GM12878 (cell line): ENCODE data around the gene RRAS. TPM values are rescaled to one million over a fixed set of nuclear protein-coding genes. Genes with fewer than 3 reads are reported as not detected.

ENCODE experiments used
- ATAC-seq: fragments of 200-7000 bp; cut with Tn5 transposase; 3 replicates; pipeline ENCODE4 v1.9.1; 2020; ENCODE audit warnings: mild to moderate bottlenecking, moderate library complexity
- BruUV-seq: library from RNA; stranded (reverse); fragments of 400-500 nt; replicated peaks from 2 replicates; lab custom pipeline; 2021; lab: Mats Ljungman, UMichigan
- CTCF ChIA-PET: fragments of 300-600 bp; sonication (Branson Sonifier 250); formaldehyde crosslinking; extraction: SDS; loops from one replicate; lab custom pipeline; 2021; ENCODE audit warnings: inconsistent platforms; lab: Yijun Ruan, JAX
- POLR2A ChIA-PET: fragments of 350-600 bp; formaldehyde crosslinking; extraction: SDS; loops from one replicate; lab custom pipeline; 2021; ENCODE audit warnings: inconsistent platforms; lab: Charles Lee
- RAD21 ChIA-PET: fragments of 300-600 bp; sonication (Branson Sonifier 250); formaldehyde crosslinking; loops from one replicate; lab custom pipeline; 2023; ENCODE audit warnings: antibody characterized with exemption; ENCODE audit not compliant: unreplicated experiment; lab: Charles Lee
- SMC1A ChIA-PET: fragments of 300-600 bp; sonication (Branson Sonifier 250); formaldehyde crosslinking; loops from one replicate; lab custom pipeline; 2023; ENCODE audit not compliant: unreplicated experiment, uncharacterized antibody; lab: Charles Lee
- DNase-seq: peaks from one replicate; pipeline ENCODE4 v3.0.0-alpha.2; 2011; ENCODE audit warnings: low read depth, low spot score
- FAIRE-seq: peaks from 3 replicates; lab custom pipeline; 2011; peaks lifted over from hg19 to GRCh38; lab: Jason Lieb, UNC
- H2AFZ ChIP-seq: 2 replicates; pipeline ENCODE4 v1.6.0; 2011; ENCODE audit warnings: low read depth, low read length, control low read depth; ENCODE audit not compliant: control insufficient read depth
- H3K27ac ChIP-seq: 2 replicates; pipeline ENCODE4 v1.5.1; 2011; ENCODE audit warnings: control low read depth; ENCODE audit not compliant: control insufficient read depth, insufficient read depth
- H3K27me3 ChIP-seq, 2 experiments: replicated peaks in 1 of 2; 2 replicates each; pipeline versions ENCODE4 v1.6.0 to v1.6.1; 2011; ENCODE audit warnings: low read length in 1 of 2; ENCODE audit not compliant: control insufficient read depth in 2 of 2, insufficient read depth in 2 of 2
- H3K36me3 ChIP-seq, 2 experiments: 2 replicates each; pipeline ENCODE4 v1.5.1; 2011; ENCODE audit warnings: low read length in 1 of 2; ENCODE audit not compliant: control insufficient read depth in 2 of 2, insufficient read depth in 2 of 2
- H3K4me1 ChIP-seq: 2 replicates; pipeline ENCODE4 v1.6.1; 2011; ENCODE audit warnings: mild to moderate bottlenecking, low read length, moderate library complexity, mixed read lengths; ENCODE audit not compliant: control insufficient read depth, insufficient read depth
- H3K4me2 ChIP-seq: 2 replicates; pipeline ENCODE4 v1.6.0; 2011; ENCODE audit warnings: control low read depth; ENCODE audit not compliant: control insufficient read depth, insufficient read depth
- H3K4me3 ChIP-seq: fragments of 200-600 bp; sonication (generic); 2 replicates; pipeline ENCODE4 v1.5.1; 2016
- H3K79me2 ChIP-seq: 2 replicates; pipeline ENCODE4 v1.6.0; 2011; ENCODE audit warnings: low read length; ENCODE audit not compliant: control insufficient read depth, insufficient read depth
- H3K9ac ChIP-seq: 2 replicates; pipeline ENCODE4 v1.8.0; 2011; ENCODE audit warnings: low read length, control low read depth, mixed read lengths; ENCODE audit not compliant: control insufficient read depth, insufficient read depth
- H3K9me3 ChIP-seq: replicated peaks from 3 replicates; pipeline ENCODE4 v1.5.1; 2011; ENCODE audit warnings: mild to moderate bottlenecking, low read length; ENCODE audit not compliant: control insufficient read depth, insufficient read depth
- H4K20me1 ChIP-seq: 2 replicates; pipeline ENCODE4 v1.6.0; 2011; ENCODE audit not compliant: control insufficient read depth, insufficient read depth
- CBX5 ChIP-seq: sonication (generic); IDR thresholded peaks from 2 replicates; pipeline ENCODE4 v1.6.1; 2016; ENCODE audit warnings: low read depth, moderate library complexity, mild to moderate bottlenecking, inconsistent platforms
- CHD1 ChIP-seq: IDR thresholded peaks from 2 replicates; pipeline ENCODE4 v1.6.1; 2012; ENCODE audit warnings: low read depth, low read length, improper control_type of control experiment
- ETV6 ChIP-seq, 2 experiments: fragments of 450-650 bp in 1 of 2; IDR thresholded peaks in 1 of 2; conservative IDR thresholded peaks in 1 of 2; 2 replicates each; pipeline ENCODE4 v1.6.1; 2014; ENCODE audit warnings: antibody characterized with exemption in 1 of 2, borderline replicate concordance in 1 of 2, low read depth in 1 of 2, mild to moderate bottlenecking in 1 of 2, moderate library complexity in 1 of 2
- FOS ChIP-seq: IDR thresholded peaks from 3 replicates; pipeline ENCODE4 v1.6.1; 2011; ENCODE audit warnings: borderline replicate concordance; ENCODE audit not compliant: insufficient read length; ENCODE audit errors: extremely low read depth
- HDGF ChIP-seq: fragments of 450-650 bp; IDR thresholded peaks from 2 replicates; pipeline ENCODE4 v1.6.1; 2016; ENCODE audit warnings: antibody characterized with exemption
- MTA3 ChIP-seq: IDR thresholded peaks from 2 replicates; pipeline ENCODE4 v1.6.1; 2012; ENCODE audit warnings: low read length, inconsistent platforms, borderline replicate concordance
- MXI1 ChIP-seq: fragments of 150-350 bp; IDR thresholded peaks from 2 replicates; pipeline ENCODE4 v1.6.1; 2011; ENCODE audit warnings: low read depth, mild to moderate bottlenecking, inconsistent platforms, low read length, improper control_type of control experiment
- NFYA ChIP-seq: IDR thresholded peaks from 2 replicates; pipeline ENCODE4 v1.6.1; 2011; ENCODE audit warnings: low read depth, mild to moderate bottlenecking, low read length, improper control_type of control experiment, borderline replicate concordance
- NFYB ChIP-seq: IDR thresholded peaks from 2 replicates; pipeline ENCODE4 v1.6.1; 2011; ENCODE audit warnings: low read depth, mild to moderate bottlenecking, low read length, improper control_type of control experiment, moderate library complexity; ENCODE audit not compliant: insufficient read depth
- POLR2AphosphoS2 ChIP-seq: IDR thresholded peaks from 2 replicates; pipeline ENCODE4 v1.6.1; 2011; ENCODE audit warnings: low read depth, mild to moderate bottlenecking, low read length, improper control_type of control experiment, moderate library complexity
- POU2F2 ChIP-seq: IDR thresholded peaks from 3 replicates; pipeline ENCODE4 v1.6.1; 2011; ENCODE audit warnings: low read depth, mild to moderate bottlenecking, low read length, borderline replicate concordance
- SKIL ChIP-seq: fragments of 450-650 bp; IDR thresholded peaks from 2 replicates; pipeline ENCODE4 v1.6.1; 2017; ENCODE audit warnings: mild to moderate bottlenecking, low read depth, inconsistent platforms; ENCODE audit not compliant: poor library complexity, severe bottlenecking
- SMAD1 ChIP-seq: fragments of 450-650 bp; IDR thresholded peaks from 2 replicates; pipeline ENCODE4 v1.6.1; 2018; ENCODE audit warnings: mild to moderate bottlenecking, low read depth; ENCODE audit not compliant: partially characterized antibody
- SMAD5 ChIP-seq: IDR thresholded peaks from 2 replicates; pipeline ENCODE4 v1.6.1; 2016; ENCODE audit warnings: antibody characterized with exemption, low read depth
- SMARCA5 ChIP-seq: fragments of 450-650 bp; IDR thresholded peaks from 2 replicates; pipeline ENCODE4 v1.6.1; 2017; ENCODE audit warnings: mild to moderate bottlenecking
- TCF3 ChIP-seq: IDR thresholded peaks from 2 replicates; pipeline ENCODE4 v1.6.1; 2012; ENCODE audit warnings: low read depth, mild to moderate bottlenecking, low read length, borderline replicate concordance; ENCODE audit not compliant: insufficient read depth
- ZNF207 ChIP-seq: fragments of 450-650 bp; IDR thresholded peaks from 2 replicates; pipeline ENCODE4 v1.6.1; 2014; ENCODE audit warnings: antibody characterized with exemption, mild to moderate bottlenecking, borderline replicate concordance
- WGBS: methylation state at CpG from one replicate; pipeline ENCODE4 v1.1.6; 2016; ENCODE audit warnings: low lambda C conversion rate; ENCODE audit not compliant: insufficient replicate concordance, insufficient coverage; ENCODE audit errors: missing lambda C conversion rate; 5-methylcytosine and 5-hydroxymethylcytosine counted together
- in situ Hi-C: fragments of 300-500 bp; cut with MboI; formaldehyde crosslinking; loops from 9 replicates; pipeline ENCODE4 v1.14.3; 2018; ENCODE audit warnings: mixed read lengths
- intact Hi-C: fragments of 100-400 bp; cut with micrococcal nuclease; formaldehyde crosslinking; loops from one replicate; pipeline ENCODE4 v1.14.2; 2022; ENCODE audit not compliant: unreplicated experiment
- polyA plus RNA-seq, 11 experiments: library from polyadenylated mRNA; depleted of rRNA in 4 of 11; unstranded in 6 of 11; stranded (reverse) in 5 of 11; fragments of >200 nt; fragmentation: Nextera tagmentation in 4 of 11; fragmentation: Illumina TruSeq in 1 of 11; extraction: Ambion mirVana in 4 of 11; extraction: Trizol in 1 of 11; gene quantifications; 1 replicate in 1 of 11; 2 replicates in 10 of 11; pipeline versions ENCODE4 v1.2.1 to v1.2.3, GENCODE V29; 2011 to 2016; ENCODE audit warnings: inconsistent platforms in 2 of 11, missing spikeins in 2 of 11, low read depth in 1 of 11
- total RNA-seq, 4 experiments: library from RNA; depleted of rRNA in 3 of 4; stranded (reverse); fragments of >200 nt in 3 of 4; fragmentation: Illumina TruSeq in 1 of 4; extraction: Trizol in 1 of 4; gene quantifications; 2 replicates each; pipeline versions ENCODE4 v1.2.1 to v1.2.3, GENCODE V29; 2013 to 2021

Gene RRAS
- total and polyA plus RNA-seq, 10 of the 15 experiments (the other 5 are each of a cell fraction or from before 2014, with no cell fraction given), result 0.24 to 5.8 (median 1.8) TPM

GRCh38 chr19:49596954-49597702 lies 42.8 kb downstream of the RRAS start (continued):
- no peak for TF ChIP-seq CBX5

- in situ Hi-C loops, result no loop called here
- POLR2A ChIA-PET, result interaction anchor here (0.8 kb wide), 1 partner anchor 38 kb away, joined by 3 read pairs; no protein-coding TSS in a partner anchor
- H3K79me2 ChIP-seq, result peaks cover 26% of the 10 kb centered on the region
- H3K9me3 ChIP-seq, result no peaks in the 10 kb centered on the region
- TF ChIP-seq NFYA (no peak), MTA3 (no peak), FOS (no peak), ZNF207 (no peak), TCF3 (no peak), SMAD5 (no peak), SKIL (no peak), CBX5 (no peak), POLR2AphosphoS2 (no peak), CHD1 (no peak), POU2F2 (no peak), SMARCA5 (no peak), NFYB (no peak), HDGF (no peak), SMAD1 (no peak), MXI1 (no peak), ETV6 (conservative IDR thresholded peaks at IDR 0.05 in 1 of 2, IDR thresholded peaks at IDR 0.05 in 1 of 2; ENCODE audit: borderline replicate concordance in 1 of 2, low read depth in 1 of 2) (no peak)
- TF ChIP-seq, all 136 proteins: peak for 0
- Histone ChIP-seq H2AFZ (no peak overlapping the region), H3K4me1 (peaks cover 4% of the 10 kb centered on the region; the same call in 1 of the 2 replicates), H4K20me1 (peaks cover 3% of the 10 kb centered on the region; the same call in 1 of the 2 replicates), H3K27me3 (no peaks in the 10 kb centered on the region), H3K4me2 (no peak overlapping the region), H3K36me3 (peaks cover 7 to 24% of the 10 kb centered on the region in 2 experiments; a peak in 3 of 4 replicates), H3K9ac (no peak overlapping the region), H3K4me3 (no peak overlapping the region), H3K27ac (no peak overlapping the region)
- BruUV-seq, result no TSS peak
- WGBS, result 98% methylated on average over 7 of the region's 15 CpGs
- DNase-seq, result no peak
- ATAC-seq, result no peak
- ChIA-PET RAD21 (no interaction called here), SMC1A (no interaction called here), CTCF (no interaction called here)
- intact Hi-C loops, result no loop called here
- no peak for FAIRE-seq
These were observed 43.5 kb downstream of the RRAS start for GRCh38 chr19:49596407-49596806.
